HepG2 (cell line): ENCODE data around the gene ARHGAP10. TPM values are rescaled to one million over a fixed set of nuclear protein-coding genes. Genes with fewer than 3 reads are reported as not detected.

Experiments used
- ATAC-seq: fragments of 200-7000 bp; cut with Tn5 transposase; 3 replicates; pipeline ENCODE4 v1.9.1; 2020; ENCODE audit warnings: mild to moderate bottlenecking, moderate library complexity
- BruUV-seq: library from RNA; stranded (reverse); fragments of 400-500 nt; replicated peaks from 2 replicates; lab custom pipeline; 2021; lab: Mats Ljungman, UMichigan
- CTCF ChIA-PET: fragments of 300-600 bp; formaldehyde crosslinking; extraction: SDS; loops from one replicate; lab custom pipeline; 2021; ENCODE audit warnings: low total read pairs, inconsistent platforms, low intra/inter-chr PET ratio; lab: Yijun Ruan, JAX
- POLR2A ChIA-PET: fragments of 350-600 bp; sonication (Branson Sonifier 250); formaldehyde crosslinking; loops from one replicate; lab custom pipeline; 2020; ENCODE audit warnings: antibody characterized with exemption, inconsistent platforms; lab: Yijun Ruan, JAX
- DNase-seq: peaks from one replicate; pipeline ENCODE4 v3.0.0-alpha.2; 2015; ENCODE audit warnings: low spot score
- FAIRE-seq: peaks from 3 replicates; lab custom pipeline; 2011; peaks lifted over from hg19 to GRCh38; lab: Jason Lieb, UNC
- H2AFZ ChIP-seq: one replicate; pipeline ENCODE4 v1.6.1; 2011; ENCODE audit warnings: low read length, inconsistent platforms
- H3K27ac ChIP-seq: fragments of 300-600 bp; 3 replicates; pipeline ENCODE4 v1.8.0; 2011; ENCODE audit warnings: mixed run types, mild to moderate bottlenecking, mixed read lengths, low read length, inconsistent platforms; ENCODE audit not compliant: insufficient read depth; ENCODE audit errors: extremely low read length
- H3K27me3 ChIP-seq, 2 experiments: fragments of 200-600 bp in 1 of 2; 2 replicates in 1 of 2; 3 replicates in 1 of 2; pipeline versions ENCODE4 v1.6.0 to v1.8.0; 2011; ENCODE audit warnings: low read length in 2 of 2, mild to moderate bottlenecking in 2 of 2, moderate library complexity in 2 of 2, inconsistent platforms in 1 of 2; ENCODE audit not compliant: insufficient read depth in 2 of 2, control insufficient read depth in 1 of 2
- H3K36me3 ChIP-seq, 2 experiments: fragments of 200-600 bp in 1 of 2; replicated peaks in 1 of 2; 2 replicates in 1 of 2; 3 replicates in 1 of 2; pipeline versions ENCODE4 v1.5.1 to v1.8.0; 2011; ENCODE audit warnings: low read length in 2 of 2, inconsistent platforms in 1 of 2; ENCODE audit not compliant: insufficient read depth in 2 of 2, control insufficient read depth in 1 of 2
- H3K4me1 ChIP-seq: 2 replicates; pipeline ENCODE4 v1.5.1; 2012; ENCODE audit warnings: low read length, inconsistent platforms; ENCODE audit not compliant: insufficient read depth
- H3K4me2 ChIP-seq: 2 replicates; pipeline ENCODE4 v1.6.0; 2011; ENCODE audit warnings: low read depth, low read length, inconsistent platforms
- H3K4me3 ChIP-seq, 3 experiments: fragments of 200-600 bp in 1 of 3; sonication (generic), shearing (Covaris generic) in 1 of 3; replicated peaks in 1 of 3; 2 replicates each; pipeline ENCODE4 v1.5.1; 2011 to 2016; ENCODE audit warnings: low read length in 3 of 3, inconsistent platforms in 2 of 3, low read depth in 2 of 3, mild to moderate bottlenecking in 2 of 3, control low read depth in 1 of 3, mixed read lengths in 1 of 3; ENCODE audit not compliant: insufficient read depth in 1 of 3
- H3K79me2 ChIP-seq: one replicate; pipeline ENCODE4 v1.6.1; 2011; ENCODE audit warnings: low read length, inconsistent platforms; ENCODE audit not compliant: insufficient read depth
- H3K9ac ChIP-seq: 2 replicates; pipeline ENCODE4 v1.6.0; 2011; ENCODE audit warnings: mild to moderate bottlenecking, low read depth, low read length, inconsistent platforms; ENCODE audit not compliant: insufficient read depth
- H3K9me3 ChIP-seq: 2 replicates; pipeline ENCODE4 v1.5.1; 2012; ENCODE audit warnings: mild to moderate bottlenecking, low read length
- H4K20me1 ChIP-seq: 2 replicates; pipeline ENCODE4 v1.6.0; 2011; ENCODE audit warnings: inconsistent platforms, mild to moderate bottlenecking, low read length, moderate library complexity; ENCODE audit not compliant: insufficient read depth
- IRF1 ChIP-seq: sonication (generic); formaldehyde crosslinking; IDR thresholded peaks from 2 replicates; pipeline ENCODE4 v1.4.0; 2020; ENCODE audit warnings: low read depth, mild to moderate bottlenecking, missing genetic modification reagents
- MLXIP ChIP-seq: sonication (generic); formaldehyde crosslinking; IDR thresholded peaks from 2 replicates; pipeline ENCODE4 v1.9.0; 2021; ENCODE audit warnings: missing genetic modification reagents, borderline replicate concordance
- MNT ChIP-seq: fragments of 450-650 bp; IDR thresholded peaks from 2 replicates; pipeline ENCODE4 v1.6.1; 2016
- NKX3-1 ChIP-seq: sonication (generic); formaldehyde crosslinking; IDR thresholded peaks from 2 replicates; pipeline ENCODE4 v1.5.0; 2020; ENCODE audit warnings: missing genetic modification reagents
- PRPF4 ChIP-seq: fragments of 200-400 bp; formaldehyde crosslinking; IDR thresholded peaks from 2 replicates; pipeline ENCODE4 v1.6.1; 2016; ENCODE audit warnings: low read length, low read depth; ENCODE audit not compliant: poor library complexity, severe bottlenecking
- RARA ChIP-seq: IDR thresholded peaks from 2 replicates; pipeline ENCODE4 v1.6.1; 2016; ENCODE audit warnings: missing genetic modification reagents, missing compliant biosample characterization
- SMC3 ChIP-seq: IDR thresholded peaks from 2 replicates; pipeline ENCODE4 v1.6.1; 2011; ENCODE audit warnings: low read length, improper control_type of control experiment
- SP1 ChIP-seq, 2 experiments: fragments of 450-650 bp in 1 of 2; sonication (generic) in 1 of 2; formaldehyde crosslinking in 1 of 2; IDR thresholded peaks; 2 replicates each; pipeline versions ENCODE4 v1.4.0 to v1.6.1; 2016 to 2020; ENCODE audit warnings: missing genetic modification reagents in 1 of 2
- TEF ChIP-seq: sonication (generic); formaldehyde crosslinking; IDR thresholded peaks from 2 replicates; pipeline ENCODE4 v1.5.0; 2020; ENCODE audit warnings: missing genetic modification reagents
- TFAP4 ChIP-seq: sonication (generic); IDR thresholded peaks from 2 replicates; pipeline ENCODE4 v1.6.1; 2016; ENCODE audit warnings: low read depth, borderline replicate concordance
- THRA ChIP-seq: sonication (generic); formaldehyde crosslinking; IDR thresholded peaks from 2 replicates; pipeline ENCODE4 v1.4.0; 2020; ENCODE audit warnings: missing genetic modification reagents, borderline replicate concordance
- ZNF441 ChIP-seq: sonication (generic); formaldehyde crosslinking; IDR thresholded peaks from 2 replicates; pipeline ENCODE4 v1.7.0; 2021; ENCODE audit warnings: missing genetic modification reagents, borderline replicate concordance
- ZNF619 ChIP-seq: sonication (generic); formaldehyde crosslinking; IDR thresholded peaks from 2 replicates; pipeline ENCODE4 v1.4.0; 2020; ENCODE audit warnings: mild to moderate bottlenecking, missing genetic modification reagents
- WGBS: methylation state at CpG from one replicate; pipeline ENCODE4 v1.1.6; 2017; ENCODE audit warnings: low lambda C conversion rate; 5-methylcytosine and 5-hydroxymethylcytosine counted together
- in situ Hi-C: cut with HindIII; loops from 2 replicates; pipeline ENCODE4 v1.10.0; 2017; ENCODE audit warnings: low pct_unique_long_range_greater_than_20kb; ENCODE audit not compliant: extremely low pct_ligation_motif_present
- intact Hi-C: fragments of 100-400 bp; cut with micrococcal nuclease; formaldehyde crosslinking; loops from one replicate; pipeline ENCODE4 v1.10.0; 2022; ENCODE audit not compliant: unreplicated experiment
- polyA plus RNA-seq, 8 experiments: library from polyadenylated mRNA; depleted of rRNA in 3 of 8; stranded (reverse) in 7 of 8; unstranded in 1 of 8; fragments of >200 nt; fragmentation: Illumina TruSeq in 4 of 8; extraction: Trizol in 4 of 8; gene quantifications; 2 replicates each; pipeline versions ENCODE4 v1.2.1 to v1.2.3, GENCODE V29; 2011 to 2016; ENCODE audit warnings: low read depth in 4 of 8, missing spikeins in 1 of 8, mixed read lengths in 1 of 8; ENCODE audit not compliant: insufficient read depth in 1 of 8
- total RNA-seq, 5 experiments: library from RNA; depleted of rRNA; stranded (reverse); fragments of >200 nt; fragmentation: Illumina TruSeq; extraction: Trizol; gene quantifications; 2 replicates each; pipeline ENCODE4 v1.2.3, GENCODE V29; 2016; ENCODE audit warnings: low read depth in 1 of 5

The ARHGAP10 gene
- total and polyA plus RNA-seq, 2 of the 13 experiments (the other 11 are each of a cell fraction or from before 2014, with no cell fraction given), result 0.45 to 1.6 TPM

GRCh38 chr4:147756417-147756816 lies 24.5 kb downstream of the ARHGAP10 start:
- no TSS peak for BruUV-seq
- in situ Hi-C loops, result no loop called here
- H3K79me2 ChIP-seq, result no peaks in the 10 kb centered on the region
- no peak for FAIRE-seq
- no peak for DNase-seq
- ChIA-PET POLR2A (no interaction called here), CTCF (no interaction called here)
- H3K9ac ChIP-seq, result no peak overlapping the region
- TF ChIP-seq PRPF4 (no peak), NKX3-1 (no peak), ZNF619 (no peak), SMC3 (no peak), TFAP4 (no peak), RARA (no peak), THRA (CRISPR knock-in tag) (no peak), TEF (no peak), SP1 (IDR thresholded peaks at IDR 0.05) (no peak), SP1 (CRISPR knock-in tag; IDR thresholded peaks at IDR 0.05) (no peak), IRF1 (CRISPR knock-in tag) (no peak), ZNF441 (no peak), MLXIP (CRISPR knock-in tag) (no peak), MNT (no peak)
- intact Hi-C loops, result no loop called here
- no peak overlapping the region for H3K4me3 ChIP-seq
- H3K27ac ChIP-seq, result no peak overlapping the region
- ATAC-seq, result no peak
- H2AFZ ChIP-seq, result no peak overlapping the region
- 53% methylated on average over 1 of the region's 1 CpG for WGBS
- H3K4me1 ChIP-seq, result no peaks in the 10 kb centered on the region; the same call in 1 of the 2 replicates
- no peaks in the 10 kb centered on the region for H3K36me3 ChIP-seq
- H4K20me1 ChIP-seq, result no peaks in the 10 kb centered on the region
- H3K4me2 ChIP-seq, result no peak overlapping the region
- H3K9me3 ChIP-seq, result no peaks in the 10 kb centered on the region
- H3K27me3 ChIP-seq, result no peaks in the 10 kb centered on the region
